Measurements from ENCODE around the gene FGG. TPM values are rescaled to one million over a fixed set of nuclear protein-coding genes. Genes with fewer than 3 reads are reported as not detected.

Gene FGG
- total and polyA plus RNA-seq, 2 of the 13 experiments (the other 11 are each of a cell fraction or from before 2014, with no cell fraction given), result 1,037 to 2,423 TPM

DNA sequence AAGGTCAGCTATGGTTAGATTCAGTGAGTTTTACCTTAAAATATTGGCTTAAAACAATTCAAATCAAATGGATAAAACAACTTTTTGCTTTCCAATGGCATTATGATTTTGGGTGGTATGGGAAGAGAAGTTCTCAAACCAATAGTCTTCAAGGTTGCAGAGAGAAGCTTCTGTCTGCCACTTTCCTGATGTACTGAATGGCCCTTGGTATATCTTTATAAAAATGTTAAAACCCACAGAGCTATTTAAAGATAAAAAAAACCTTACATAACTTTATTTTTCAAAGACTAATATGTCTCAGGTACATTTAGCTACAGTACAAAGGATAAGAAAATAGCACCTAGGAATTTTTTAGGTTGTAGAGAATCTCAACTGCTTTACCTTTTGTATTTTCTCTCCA lies 28.8 kb downstream of the FGG start:
- DNase-seq (ENCODE audit: low spot score) (no peak), FAIRE-seq (no peak), ATAC-seq (no peak)
- in situ Hi-C loops (cut with HindIII; ENCODE audit: extremely low pct_ligation_motif_present, low pct_unique_long_range_greater_than_20kb) (no loop called here), intact Hi-C loops (cut with micrococcal nuclease; ENCODE audit: unreplicated experiment) (no loop called here)
- H3K4me2 ChIP-seq (ENCODE audit: low read depth, low read length), result no peak overlapping the region
- peak; percentile 22 for TF ChIP-seq SRSF4 (IDR thresholded peaks at IDR 0.05; ENCODE audit: low read depth, low read length, poor library complexity, severe bottlenecking)
- TF ChIP-seq RBFOX2 (IDR thresholded peaks at IDR 0.05; ENCODE audit: low read depth, low read length), result peak; percentile 80
- TF ChIP-seq GABPA (IDR thresholded peaks at IDR 0.05; ENCODE audit: low read depth, low read length), result no peak
- no peak for TF ChIP-seq GABPA (CRISPR knock-in tag; IDR thresholded peaks at IDR 0.05; ENCODE audit: low read depth)
- TF ChIP-seq POLR2AphosphoS5 (IDR thresholded peaks at IDR 0.05; ENCODE audit: low read depth, low read length), result peak; percentile 15; the same call in 1 of the 2 replicates
- 0 out of 2 replicates have a peak, but pooled peaks have one; percentile 21 for TF ChIP-seq ZNF543 (CRISPR knock-in tag; IDR thresholded peaks at IDR 0.05)
- TF ChIP-seq, protein P1, sequence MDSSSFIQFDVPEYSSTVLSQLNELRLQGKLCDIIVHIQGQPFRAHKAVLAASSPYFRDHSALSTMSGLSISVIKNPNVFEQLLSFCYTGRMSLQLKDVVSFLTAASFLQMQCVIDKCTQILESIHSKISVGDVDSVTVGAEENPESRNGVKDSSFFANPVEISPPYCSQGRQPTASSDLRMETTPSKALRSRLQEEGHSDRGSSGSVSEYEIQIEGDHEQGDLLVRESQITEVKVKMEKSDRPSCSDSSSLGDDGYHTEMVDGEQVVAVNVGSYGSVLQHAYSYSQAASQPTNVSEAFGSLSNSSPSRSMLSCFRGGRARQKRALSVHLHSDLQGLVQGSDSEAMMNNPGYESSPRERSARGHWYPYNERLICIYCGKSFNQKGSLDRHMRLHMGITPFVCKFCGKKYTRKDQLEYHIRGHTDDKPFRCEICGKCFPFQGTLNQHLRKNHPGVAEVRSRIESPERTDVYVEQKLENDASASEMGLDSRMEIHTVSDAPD (CRISPR knock-in tag; IDR thresholded peaks at IDR 0.05), result no peak
- peak; percentile 64 for TF ChIP-seq AGO2 (optimal IDR thresholded peaks at IDR 0.05; ENCODE audit: low read depth, low read length)
- H3K9me3 ChIP-seq (ENCODE audit: low read length), result no peaks in the 10 kb centered on the region
- H3K9ac ChIP-seq (ENCODE audit: insufficient read depth, low read depth, low read length), result no peak overlapping the region
- H4K20me1 ChIP-seq (ENCODE audit: insufficient read depth, low read length), result no peaks in the 10 kb centered on the region
- peaks cover 54% of the 10 kb centered on the region for H3K4me1 ChIP-seq (ENCODE audit: insufficient read depth, low read length)
- no TSS peak for BruUV-seq (replicated peaks)
- H3K27me3 ChIP-seq (ENCODE audit: control insufficient read depth in 1 of 2, insufficient read depth in 2 of 2, low read length in 2 of 2), result no peaks in the 10 kb centered on the region
- peaks cover 3 to 26% of the 10 kb centered on the region in 2 experiments for H3K36me3 ChIP-seq (replicated peaks in 1 of 2; ENCODE audit: control insufficient read depth in 1 of 2, insufficient read depth in 2 of 2, low read length in 2 of 2)
- H3K27ac ChIP-seq (ENCODE audit: extremely low read length, insufficient read depth, low read length), result peak overlapping the region; percentile 17
- ChIA-PET POLR2A (interaction anchor here (1.1 to 16.0 kb wide), 7 partner anchors 11 to 35 kb away, joined by 3 to 468 read pairs (median 15); partner anchors contain the start of genes FGB and FGG), CTCF (ENCODE audit: low intra/inter-chr PET ratio, low total read pairs) (interaction anchor here (0.6 kb wide), 1 partner anchor 23 kb away, joined by 3 read pairs; no protein-coding TSS in a partner anchor)
- peaks cover 7% of the 10 kb centered on the region for H3K79me2 ChIP-seq (ENCODE audit: insufficient read depth, low read length)
- no peak overlapping the region for H2AFZ ChIP-seq (ENCODE audit: low read length)
- H3K4me3 ChIP-seq (replicated peaks in 1 of 3; ENCODE audit: insufficient read depth in 1 of 3, low read depth in 2 of 3, low read length in 3 of 3), result no peak overlapping the region

Data from HepG2 (cell line).